Suprapubic skin (tissue), 4 donors: ENCODE results near the gene SERGEF. TPM values are rescaled to one million over a fixed set of nuclear protein-coding genes. Genes with fewer than 3 reads are reported as not detected.
A peak's percentile ranks its signal among the peaks of the same experiment; 100 is the strongest.

ENCODE experiments used
- DNase-seq, 2 donors: peaks; one replicate each; pipeline ENCODE4 v3.0.0-alpha.2; 2019; ENCODE audit warnings: low spot score in 2 of 2
- H3K27ac ChIP-seq: fragments of 200-600 bp; sonication (generic); one replicate; pipeline ENCODE4 v1.5.1; 2019
- H3K27me3 ChIP-seq: fragments of 200-600 bp; sonication (generic); one replicate; pipeline ENCODE4 v1.5.1; 2019
- H3K36me3 ChIP-seq: fragments of 200-600 bp; sonication (generic); one replicate; pipeline ENCODE4 v1.5.1; 2019
- H3K4me1 ChIP-seq: fragments of 200-600 bp; sonication (generic); one replicate; pipeline ENCODE4 v1.5.1; 2019
- H3K4me3 ChIP-seq: fragments of 200-600 bp; sonication (generic); one replicate; pipeline ENCODE4 v1.5.1; 2019; ENCODE audit warnings: mild to moderate bottlenecking
- H3K9me3 ChIP-seq: fragments of 200-600 bp; sonication (generic); one replicate; pipeline ENCODE4 v1.5.1; 2019
- EP300 ChIP-seq: sonication (generic); formaldehyde crosslinking; IDR thresholded peaks from one replicate; pipeline ENCODE4 v1.6.1; 2017; ENCODE audit warnings: antibody characterized with exemption
- POLR2A ChIP-seq, 2 donors: fragments of 450-650 bp; IDR thresholded peaks; one replicate each; pipeline ENCODE4 v1.6.1; 2017; ENCODE audit warnings: antibody characterized with exemption in 2 of 2, mild to moderate bottlenecking in 2 of 2, moderate library complexity in 2 of 2
- POLR2AphosphoS5 ChIP-seq, 3 donors: sonication (generic); formaldehyde crosslinking; IDR thresholded peaks; one replicate each; pipeline ENCODE4 v1.6.1; 2017; ENCODE audit warnings: antibody characterized with exemption in 3 of 3
- WGBS: methylation state at CpG from one replicate; pipeline ENCODE4 v1.1.5; 2018; 5-methylcytosine and 5-hydroxymethylcytosine counted together
- total RNA-seq, 4 donors: library from RNA; depleted of rRNA; stranded (reverse); fragments of >200 nt; gene quantifications; one replicate each; pipeline ENCODE4 v1.1.0, GENCODE V29; 2016
- TF ChIP-seq, protein P1 (sequence below), 2 donors: fragments of 200-600 bp in 1 of 2; fragments of 450-650 bp in 1 of 2; sonication (generic) in 1 of 2; IDR thresholded peaks; one replicate each; pipeline ENCODE4 v1.5.1; 2016 to 2019; ENCODE audit warnings: antibody characterized with exemption in 2 of 2, mild to moderate bottlenecking in 1 of 2, moderate library complexity in 1 of 2

SERGEF gene
- total RNA-seq, 4 donors from 2014 or later = 24.1 to 37.4 (median 29.9) TPM

GRCh38 chr11:17771415-17771814 is 241.4 kb downstream of the SERGEF start:
- Histone ChIP-seq H3K27me3 (no peaks in the 10 kb centered on the region), H3K27ac (no peak overlapping the region), H3K9me3 (no peaks in the 10 kb centered on the region), H3K4me3 (no peak overlapping the region), H3K36me3 (no peaks in the 10 kb centered on the region), H3K4me1 (no peaks in the 10 kb centered on the region)
- peak in 1 of 2 donors; percentile 44 for DNase-seq
- WGBS = 93% methylated on average over 17 of the region's 17 CpGs
- TF ChIP-seq EP300 (no peak), POLR2A (IDR thresholded peaks at IDR 0.05) (no peak), POLR2AphosphoS5 (IDR thresholded peaks at IDR 0.05) (no peak)
- TF ChIP-seq, protein P1, sequence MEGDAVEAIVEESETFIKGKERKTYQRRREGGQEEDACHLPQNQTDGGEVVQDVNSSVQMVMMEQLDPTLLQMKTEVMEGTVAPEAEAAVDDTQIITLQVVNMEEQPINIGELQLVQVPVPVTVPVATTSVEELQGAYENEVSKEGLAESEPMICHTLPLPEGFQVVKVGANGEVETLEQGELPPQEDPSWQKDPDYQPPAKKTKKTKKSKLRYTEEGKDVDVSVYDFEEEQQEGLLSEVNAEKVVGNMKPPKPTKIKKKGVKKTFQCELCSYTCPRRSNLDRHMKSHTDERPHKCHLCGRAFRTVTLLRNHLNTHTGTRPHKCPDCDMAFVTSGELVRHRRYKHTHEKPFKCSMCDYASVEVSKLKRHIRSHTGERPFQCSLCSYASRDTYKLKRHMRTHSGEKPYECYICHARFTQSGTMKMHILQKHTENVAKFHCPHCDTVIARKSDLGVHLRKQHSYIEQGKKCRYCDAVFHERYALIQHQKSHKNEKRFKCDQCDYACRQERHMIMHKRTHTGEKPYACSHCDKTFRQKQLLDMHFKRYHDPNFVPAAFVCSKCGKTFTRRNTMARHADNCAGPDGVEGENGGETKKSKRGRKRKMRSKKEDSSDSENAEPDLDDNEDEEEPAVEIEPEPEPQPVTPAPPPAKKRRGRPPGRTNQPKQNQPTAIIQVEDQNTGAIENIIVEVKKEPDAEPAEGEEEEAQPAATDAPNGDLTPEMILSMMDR (IDR thresholded peaks at IDR 0.05) = no peak

DNA sequence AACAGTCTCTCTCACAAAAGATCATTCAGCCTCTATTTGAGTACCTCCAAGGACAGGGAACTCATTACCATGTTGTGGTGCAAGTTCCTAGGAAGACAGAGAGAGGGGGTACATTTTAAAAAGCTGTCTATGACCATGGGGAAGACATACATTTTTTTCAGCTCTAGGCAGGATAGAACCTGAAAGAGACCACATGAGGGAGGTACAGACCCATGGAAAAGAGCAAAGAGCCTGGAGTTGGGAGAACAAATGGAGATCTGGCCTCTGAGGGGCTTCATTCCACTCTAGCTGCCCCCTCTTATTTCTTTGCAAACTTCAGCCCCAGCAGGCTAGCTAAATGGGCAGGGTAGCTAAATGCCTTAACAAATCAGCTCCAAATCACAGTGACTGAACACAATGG is 241.9 kb downstream of the SERGEF start:
- no peaks in the 10 kb centered on the region for H3K9me3 ChIP-seq
- no peak overlapping the region for H3K27ac ChIP-seq
- no peak overlapping the region for H3K4me3 ChIP-seq
- TF ChIP-seq POLR2A (IDR thresholded peaks at IDR 0.05) (no peak), EP300 (no peak), POLR2AphosphoS5 (IDR thresholded peaks at IDR 0.05) (no peak)
- TF ChIP-seq, protein P1 (IDR thresholded peaks at IDR 0.05) = no peak
- DNase-seq = no peak
- H3K4me1 ChIP-seq = no peaks in the 10 kb centered on the region
- H3K36me3 ChIP-seq = no peaks in the 10 kb centered on the region
- H3K27me3 ChIP-seq = no peaks in the 10 kb centered on the region

- Histone ChIP-seq H3K27me3 (no peaks in the 10 kb centered on the region), H3K9me3 (no peaks in the 10 kb centered on the region), H3K27ac (no peak overlapping the region), H3K4me3 (no peak overlapping the region), H3K36me3 (no peaks in the 10 kb centered on the region), H3K4me1 (no peaks in the 10 kb centered on the region)
- 93% methylated on average over 3 of the region's 9 CpGs for WGBS
- DNase-seq = no peak
- no peak for TF ChIP-seq POLR2AphosphoS5 (IDR thresholded peaks at IDR 0.05)
- TF ChIP-seq, protein P1 (IDR thresholded peaks at IDR 0.05) = no peak
Measured at GRCh38 chr11:17770048-17770652, 242.7 kb downstream of the SERGEF start.

- DNase-seq = no peak
- TF ChIP-seq POLR2AphosphoS5 (IDR thresholded peaks at IDR 0.05) (no peak), EP300 (no peak), POLR2A (IDR thresholded peaks at IDR 0.05) (no peak)
- TF ChIP-seq, protein P1 (IDR thresholded peaks at IDR 0.05) = no peak
Measured at GRCh38 chr11:17769218-17769617, 243.6 kb downstream of the SERGEF start.

GRCh38 chr11:17768547-17768946 is 244.3 kb downstream of the SERGEF start:
- Histone ChIP-seq H3K9me3 (no peaks in the 10 kb centered on the region), H3K4me1 (no peaks in the 10 kb centered on the region), H3K4me3 (no peak overlapping the region), H3K27me3 (no peaks in the 10 kb centered on the region), H3K27ac (no peak overlapping the region), H3K36me3 (no peaks in the 10 kb centered on the region)
- no peak for DNase-seq
- WGBS = 92% methylated on average over 3 of the region's 7 CpGs
- TF ChIP-seq EP300 (no peak), POLR2A (IDR thresholded peaks at IDR 0.05) (no peak), POLR2AphosphoS5 (IDR thresholded peaks at IDR 0.05) (no peak)

More at GRCh38 chr11:17769218-17769617, 243.6 kb downstream of the SERGEF start:
- Histone ChIP-seq H3K9me3 (no peaks in the 10 kb centered on the region), H3K4me3 (no peak overlapping the region), H3K27me3 (no peaks in the 10 kb centered on the region), H3K27ac (no peak overlapping the region), H3K4me1 (no peaks in the 10 kb centered on the region), H3K36me3 (no peaks in the 10 kb centered on the region)
- WGBS = 92% methylated on average over 1 of the region's 1 CpG

DNA sequence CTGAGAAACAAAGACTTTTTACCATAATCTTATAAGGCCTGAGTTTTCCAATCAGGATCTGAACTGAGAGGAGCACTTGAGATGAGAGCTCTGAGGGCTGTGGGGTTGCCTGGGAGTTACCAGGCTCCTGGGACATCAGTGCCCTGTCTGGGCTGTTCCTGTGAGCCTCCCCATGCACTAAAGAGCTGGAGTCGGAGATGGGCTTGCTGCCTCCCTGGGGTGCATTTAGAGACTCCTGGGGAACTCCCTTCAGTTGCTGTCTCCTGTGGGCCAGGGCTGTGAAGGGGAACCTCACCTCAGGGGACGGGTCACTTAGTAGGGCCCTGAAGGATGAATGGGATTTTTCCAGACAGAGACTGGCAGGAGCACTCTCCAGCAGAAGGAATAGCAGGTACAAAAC is 244.9 kb downstream of the SERGEF start:
- WGBS = no CpG with 5 or more reads among the region's 2 CpGs
- Histone ChIP-seq H3K4me1 (no peaks in the 10 kb centered on the region), H3K4me3 (no peak overlapping the region), H3K36me3 (no peaks in the 10 kb centered on the region), H3K27ac (no peak overlapping the region), H3K27me3 (no peaks in the 10 kb centered on the region), H3K9me3 (no peaks in the 10 kb centered on the region)
- no peak for DNase-seq
- TF ChIP-seq POLR2AphosphoS5 (IDR thresholded peaks at IDR 0.05) (no peak), EP300 (no peak), POLR2A (IDR thresholded peaks at IDR 0.05) (no peak)
- TF ChIP-seq, protein P1 (IDR thresholded peaks at IDR 0.05) = no peak
